Adrenal gland (tissue), 12 donors: Measurements from ENCODE around the gene DNAJB4. TPM values are rescaled to one million over a fixed set of nuclear protein-coding genes. Genes with fewer than 3 reads are reported as not detected.
"Not testable (repeated sequence)": the region's sequence is repeated elsewhere in the genome, so short reads cannot be mapped to it uniquely, and the experiment has no call there.

Source experiments
- DNase-seq, 7 donors: peaks; one replicate each; pipeline ENCODE4 v3.0.0-alpha.2; 2019 to 2020
- H3K27ac ChIP-seq, 5 donors: fragments of 200-600 bp; sonication (generic) in 4 of 5; 1 replicate in 3 of 5; 2 replicates in 2 of 5; pipeline versions ENCODE4 v1.5.1 to v1.8.0; 2016 to 2020; ENCODE audit warnings: mild to moderate bottlenecking in 1 of 5
- H3K27me3 ChIP-seq: fragments of 200-600 bp; 2 replicates; pipeline ENCODE4 v1.8.0; 2021
- H3K36me3 ChIP-seq, 2 donors: fragments of 200-600 bp; replicated peaks in 1 of 2; 1 replicate in 1 of 2; 2 replicates in 1 of 2; pipeline versions ENCODE4 v1.5.1 to v1.8.0; 2018 to 2022
- H3K4me1 ChIP-seq, 2 donors: fragments of 200-600 bp; replicated peaks in 1 of 2; 1 replicate in 1 of 2; 2 replicates in 1 of 2; pipeline versions ENCODE4 v1.5.1 to v1.8.0; 2018 to 2021
- H3K4me3 ChIP-seq, 4 donors: fragments of 200-600 bp; sonication (generic) in 3 of 4; one replicate each; pipeline ENCODE4 v1.5.1; 2016 to 2018
- H3K9me3 ChIP-seq, 3 donors: fragments of 200-600 bp; sonication (generic) in 1 of 3; replicated peaks in 1 of 3; 1 replicate in 2 of 3; 2 replicates in 1 of 3; pipeline versions ENCODE4 v1.5.1 to v1.8.0; 2016 to 2021
- CTCF ChIP-seq, 6 experiments: fragments of 450-650 bp in 4 of 6; fragments of 200-600 bp in 2 of 6; sonication (generic) in 1 of 6; IDR thresholded peaks; 1 replicate in 5 of 6; 2 replicates in 1 of 6; pipeline versions ENCODE4 v1.5.1 to v1.8.0; 2016 to 2021; ENCODE audit warnings: antibody characterized with exemption in 6 of 6, mild to moderate bottlenecking in 2 of 6, moderate library complexity in 1 of 6
- POLR2A ChIP-seq, 2 donors: fragments of 450-650 bp; IDR thresholded peaks; one replicate each; pipeline ENCODE4 v1.6.1; 2017; ENCODE audit warnings: antibody characterized with exemption in 2 of 2, mild to moderate bottlenecking in 2 of 2, moderate library complexity in 1 of 2
- WGBS, 4 donors: extraction: QIAGEN DNeasy Blood & Tissue Kit in 2 of 4; methylation state at CpG; one replicate each; pipeline versions ENCODE4 v1.1.5 to v1.1.7; 2013 to 2017; 5-methylcytosine and 5-hydroxymethylcytosine counted together
- intact Hi-C, 2 donors: fragments of 100-400 bp; cut with DNase I; formaldehyde crosslinking; loops; one replicate each; pipeline versions ENCODE4 v1.14.1 to v1.15.0; 2022 to 2023
- polyA plus RNA-seq, 3 donors: library from polyadenylated mRNA; stranded (reverse); fragments of 200-250 nt in 2 of 3; fragments of 350-450 nt in 1 of 3; fragmentation: Illumina TruSeq in 1 of 3; extraction: RNeasy Lipid Tissue Mini Kit (QIAGEN cat#74804) in 1 of 3; gene quantifications; one replicate each; pipeline ENCODE4 v1.2.3, GENCODE V29; 2013 to 2014
- total RNA-seq, 9 donors: library from RNA; depleted of rRNA in 4 of 9; stranded (reverse); fragments of >200 nt in 4 of 9; fragments of 120-200 nt in 1 of 9; fragmentation: NEBNext Ultra II Directional in 1 of 9; extraction: Animal tissue kit (Norgen Biotek cat#: 25700) in 1 of 9; gene quantifications; one replicate each; pipeline versions ENCODE4 v1.1.0 to v1.2.4, GENCODE V29; 2013 to 2023
- donor health status: healthy with polysubstance abuse.
- donor health status: Bipolar disorder and iron deficiency.
- donor health status: DM: yes; HTN: yes; CAD: no.
- donor health status: DM: no; HTN: no; CAD: no.
- donor health status: DM: no; HTN: no; CAD: no.
- donor health status: DM: yes; HTN: yes; CAD: no.

DNAJB4 gene
- total and polyA plus RNA-seq, 12 donors, result 31.8 to 182 (median 68.8) TPM

- 0 to 1% (median 0%) methylated on average over 38 to 57 of the region's 57 CpGs for WGBS, 4 donors
- TF ChIP-seq CTCF (IDR thresholded peaks at IDR 0.05) (peak; percentile 45 to 88 (median 76)), POLR2A (IDR thresholded peaks at IDR 0.05) (peak; percentile 87 to 96)
- peak within 1 kb of the TSS; percentile 66 to 84 (median 69) for H3K4me3 ChIP-seq
- peak; percentile 95 to 99 (median 98) for DNase-seq
- no peaks in the 10 kb centered on the region for H3K36me3 ChIP-seq
- no peaks in the 10 kb centered on the region for H3K27me3 ChIP-seq
- H3K9me3 ChIP-seq, result no peaks in the 10 kb centered on the region
- intact Hi-C loops, result loop anchor here (2.0 to 10.0 kb wide), 2 partner anchors 26 to 136 kb away; partner anchors contain the start of gene DNAJB4 (in 1 of the 2)
- peaks cover 24 to 57% of the 10 kb centered on the region in 2 donors for H3K4me1 ChIP-seq
- peak within 1 kb of the TSS; percentile 84 to 99 (median 99) for H3K27ac ChIP-seq
Observed at GRCh38 chr1:77978969-77979876, 25.5 kb upstream of the DNAJB4 start, which contains the start of gene FUBP1. Gene FUBP1 (minus strand): TSS chr1:77979072. CDS start chr1:77979004, 68 bp downstream.

GRCh38 chr1:77983352-77983996 is 21.3 kb upstream of the DNAJB4 start:
- 83 to 91% (median 86%) methylated on average over 7 to 8 of the region's 8 CpGs for WGBS, 4 donors
- H3K27ac ChIP-seq, result peak overlapping the region in 2 of 5 donors; percentile 31 to 37
- H3K27me3 ChIP-seq, DNase-seq, H3K4me3 ChIP-seq, intact Hi-C loops, H3K36me3 ChIP-seq, H3K9me3 ChIP-seq: not testable (repeated sequence)
- H3K4me1 ChIP-seq, result peaks cover 18 to 33% of the 10 kb centered on the region in 2 donors

GRCh38 chr1:77983997-77984355 is 20.8 kb upstream of the DNAJB4 start:
- no peak for DNase-seq
- peaks cover 18 to 33% of the 10 kb centered on the region in 2 donors for H3K4me1 ChIP-seq
- H3K36me3 ChIP-seq, result no peaks in the 10 kb centered on the region
- H3K27ac ChIP-seq, result peak overlapping the region in 2 of 5 donors; percentile 31 to 37
- intact Hi-C loops, result no loop called here
- no peak overlapping the region for H3K4me3 ChIP-seq
- no peaks in the 10 kb centered on the region for H3K9me3 ChIP-seq
- no peaks in the 10 kb centered on the region for H3K27me3 ChIP-seq
- TF ChIP-seq CTCF (IDR thresholded peaks at IDR 0.05) (no peak), POLR2A (IDR thresholded peaks at IDR 0.05) (no peak)

- H3K27ac ChIP-seq, result peak overlapping the region in 3 of 5 donors; percentile 15 to 31 (median 21)
- no peak overlapping the region for H3K4me3 ChIP-seq
- no peaks in the 10 kb centered on the region for H3K27me3 ChIP-seq
- H3K9me3 ChIP-seq, result no peaks in the 10 kb centered on the region
- no peak for TF ChIP-seq POLR2A (IDR thresholded peaks at IDR 0.05)
- DNase-seq, result no peak
- H3K4me1 ChIP-seq, result peaks cover 18 to 33% of the 10 kb centered on the region in 2 donors
- no peaks in the 10 kb centered on the region for H3K36me3 ChIP-seq
- WGBS, 4 donors, result 72 to 81% (median 77%) methylated on average over 4 of the region's 4 CpGs
- intact Hi-C loops, result no loop called here
Observed at GRCh38 chr1:77984629-77985028, 20.1 kb upstream of the DNAJB4 start.

GRCh38 chr1:77986810-77987209 is 17.9 kb upstream of the DNAJB4 start:
- no peaks in the 10 kb centered on the region for H3K36me3 ChIP-seq
- DNase-seq, result no peak
- TF ChIP-seq POLR2A (IDR thresholded peaks at IDR 0.05) (no peak), CTCF (IDR thresholded peaks at IDR 0.05) (no peak)
- intact Hi-C loops, result no loop called here
- no peaks in the 10 kb centered on the region for H3K27me3 ChIP-seq
- no peak overlapping the region for H3K4me3 ChIP-seq
- peaks cover 11 to 15% of the 10 kb centered on the region in 2 donors for H3K4me1 ChIP-seq
- H3K9me3 ChIP-seq, result no peaks in the 10 kb centered on the region
- H3K27ac ChIP-seq, result no peak overlapping the region
